GM12864 (cell line): ENCODE results near the gene PATZ1.
"Not testable (repeated sequence)": the region's sequence is repeated elsewhere in the genome, so short reads cannot be mapped to it uniquely, and the experiment has no call there.

Experiments
- DNase-seq: peaks from one replicate; pipeline ENCODE4 v3.0.0-alpha.2; 2011; ENCODE audit warnings: low read depth
- H3K4me3 ChIP-seq: 2 replicates; pipeline ENCODE4 v1.5.1; 2011; ENCODE audit warnings: mild to moderate bottlenecking, low read depth, low read length, control low read depth
- CTCF ChIP-seq: IDR thresholded peaks from 2 replicates; pipeline ENCODE4 v1.5.1; 2011; ENCODE audit warnings: low read depth, mild to moderate bottlenecking, moderate library complexity, low read length, control low read depth, inconsistent platforms; ENCODE audit errors: missing control alignments

Gene PATZ1

DNA sequence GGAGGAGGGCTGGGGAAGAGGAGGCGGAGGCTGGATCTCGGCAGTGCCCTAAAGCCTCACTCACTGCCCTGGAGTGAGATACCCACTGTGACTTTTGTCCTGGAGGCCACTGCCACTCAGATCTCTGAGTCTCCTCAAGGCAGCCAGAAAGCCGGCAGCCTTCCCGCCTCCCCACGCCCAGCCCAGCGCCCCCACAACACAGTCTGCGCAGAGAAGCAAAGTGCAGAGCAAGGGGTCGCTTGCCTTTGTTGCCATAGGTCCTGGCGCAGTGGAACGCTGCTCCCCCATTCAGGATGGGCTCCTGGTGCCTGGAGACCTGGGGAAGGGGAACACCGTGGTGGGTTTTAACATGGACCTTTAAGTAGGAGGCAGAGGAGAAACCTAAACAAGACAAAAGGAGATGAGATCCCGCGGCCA is 17.6 kb downstream of the PATZ1 start:
- no peak for TF ChIP-seq CTCF
- H3K4me3 ChIP-seq: no peak overlapping the region
- no peak for DNase-seq

DNA sequence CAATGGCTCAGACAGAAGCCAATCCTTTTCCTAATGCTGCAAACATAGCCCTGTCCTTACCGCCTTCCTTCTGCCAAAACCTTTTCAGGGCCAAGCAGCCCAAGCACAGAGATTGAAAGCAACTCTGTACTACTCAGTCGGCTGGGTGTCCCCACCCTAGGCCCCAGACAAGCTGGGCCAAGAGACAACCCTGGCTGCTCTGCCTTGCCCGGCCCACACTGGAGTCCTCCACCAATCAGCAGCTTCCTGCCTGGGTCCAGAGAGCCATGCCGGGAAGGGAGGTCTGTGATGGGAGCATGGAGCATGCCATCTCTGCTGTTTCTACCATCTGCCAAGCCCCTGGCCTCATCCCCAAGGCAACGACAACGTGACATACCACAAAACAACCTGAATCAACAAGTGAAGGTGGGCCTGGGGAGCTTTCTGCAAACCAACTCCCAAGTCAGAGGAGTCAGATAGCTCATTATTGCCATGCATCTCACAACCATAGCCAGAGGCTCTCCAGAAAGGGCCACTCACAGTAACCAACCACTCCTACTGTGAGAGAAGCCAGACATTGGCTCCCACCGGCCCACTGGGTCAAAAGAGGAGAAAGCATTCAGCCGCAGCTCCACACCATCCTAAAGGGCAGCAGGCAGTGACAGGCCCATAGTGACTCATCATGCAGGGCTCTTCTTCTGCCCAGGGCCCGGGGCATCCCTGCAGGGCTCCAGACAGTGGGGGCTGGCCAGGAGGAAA is 18.2 kb downstream of the PATZ1 start:
- H3K4me3 ChIP-seq: no peak overlapping the region
- no peak for TF ChIP-seq CTCF
- DNase-seq: no peak

- no peak for DNase-seq
- no peak for TF ChIP-seq CTCF
Measured at GRCh38 chr22:31326877-31327276, 19.3 kb downstream of the PATZ1 start.

GRCh38 chr22:31323578-31324550 is 22.3 kb downstream of the PATZ1 start:
- DNase-seq: no peak
- TF ChIP-seq CTCF: no peak
- no peak overlapping the region for H3K4me3 ChIP-seq

More at GRCh38 chr22:31326877-31327276, 19.3 kb downstream of the PATZ1 start:
- no peak overlapping the region for H3K4me3 ChIP-seq

- TF ChIP-seq CTCF: no peak
- no peak overlapping the region for H3K4me3 ChIP-seq
- no peak for DNase-seq
Measured at GRCh38 chr22:31321421-31321820, 24.7 kb downstream of the PATZ1 start.

DNA sequence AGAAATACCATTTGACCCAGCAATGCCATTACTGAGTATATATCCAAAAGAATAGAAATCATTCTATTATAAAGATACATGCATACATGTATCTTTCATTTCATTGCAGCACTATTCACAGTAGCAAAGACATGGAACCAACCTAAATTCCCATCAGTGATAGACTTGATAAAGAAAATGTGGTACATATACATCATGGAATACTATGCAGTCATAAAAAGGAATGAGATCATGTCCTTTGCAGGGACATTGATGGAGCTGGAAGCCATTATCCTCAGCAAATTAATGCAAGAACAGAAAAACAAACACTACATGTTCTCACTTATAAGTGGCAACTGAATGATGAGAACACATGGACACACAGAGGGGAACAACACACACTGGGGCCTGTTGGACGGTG is 31.9 kb downstream of the PATZ1 start:
- DNase-seq, H3K4me3 ChIP-seq: not testable (repeated sequence)

DNA sequence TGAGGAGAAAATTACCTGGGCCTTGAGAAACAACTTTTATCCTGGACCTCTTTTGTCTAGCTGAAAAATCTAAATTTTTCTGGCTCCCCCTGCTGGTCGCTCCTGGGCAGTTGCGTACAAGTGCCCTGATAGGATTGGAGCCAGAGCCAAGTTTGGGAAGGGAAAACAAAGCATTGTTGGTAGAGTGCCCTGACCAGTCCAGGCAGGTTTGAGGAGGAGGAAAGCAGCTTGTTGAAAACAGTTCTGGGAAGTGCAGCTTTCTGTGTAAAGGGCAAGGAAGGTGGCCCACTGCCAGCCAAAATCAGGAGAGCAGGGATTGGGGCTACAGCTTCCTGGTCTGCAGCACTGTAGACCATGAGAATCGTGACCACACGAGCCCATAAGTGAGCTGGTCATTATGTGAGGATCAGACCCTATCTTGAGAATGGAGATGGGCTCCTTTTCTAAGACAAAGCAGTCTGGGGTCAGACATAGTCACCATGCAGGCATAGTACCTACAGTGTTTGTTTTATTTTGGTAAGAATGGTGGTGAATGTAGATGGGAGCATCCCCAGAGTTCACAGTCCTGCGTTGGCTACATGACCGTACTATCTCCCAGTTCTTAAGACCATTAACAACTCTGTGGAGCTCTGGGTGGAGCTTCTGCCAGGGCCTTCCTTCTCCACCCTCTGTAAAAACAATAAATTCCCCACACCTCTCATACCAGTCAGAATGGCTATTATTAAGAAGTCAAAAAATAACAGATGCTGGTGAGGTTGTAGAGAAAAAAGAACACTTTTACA is 32.6 kb downstream of the PATZ1 start:
- DNase-seq: no peak
- TF ChIP-seq CTCF: peak; percentile 89
- H3K4me3 ChIP-seq: no peak overlapping the region
